Spinal cord (tissue), 10 donors: ENCODE data around the gene PROM1. TPM values are rescaled to one million over a fixed set of nuclear protein-coding genes. Genes with fewer than 3 reads are reported as not detected.

Experiments
- DNase-seq, 6 donors: peaks; one replicate each; pipeline versions ENCODE4 v3.0.0 to v3.0.0-alpha.2; 2013 to 2015; ENCODE audit warnings: low spot score in 6 of 6, low read depth in 4 of 6
- H3K27ac ChIP-seq: one replicate; pipeline ENCODE4 v1.5.1; 2013; ENCODE audit warnings: low read depth, low read length, control low read depth
- H3K27me3 ChIP-seq: one replicate; pipeline ENCODE4 v1.6.1; 2013; ENCODE audit warnings: low read length; ENCODE audit not compliant: control insufficient read depth, insufficient read depth
- H3K36me3 ChIP-seq: one replicate; pipeline ENCODE4 v1.6.1; 2013; ENCODE audit warnings: low read length; ENCODE audit not compliant: control insufficient read depth, insufficient read depth
- H3K4me1 ChIP-seq: one replicate; pipeline ENCODE4 v1.6.1; 2013; ENCODE audit warnings: low read length; ENCODE audit not compliant: control insufficient read depth, insufficient read depth
- H3K4me3 ChIP-seq: one replicate; pipeline ENCODE4 v1.5.1; 2013; ENCODE audit warnings: low read depth, low read length, control low read depth
- H3K9me3 ChIP-seq: one replicate; pipeline ENCODE4 v1.6.1; 2013; ENCODE audit warnings: low read length; ENCODE audit not compliant: control insufficient read depth, insufficient read depth
- WGBS: methylation state at CpG from one replicate; pipeline ENCODE4 v1.1.5; 2013; ENCODE audit warnings: missing lambda C conversion rate; ENCODE audit not compliant: insufficient coverage; 5-methylcytosine and 5-hydroxymethylcytosine counted together
- polyA plus RNA-seq, 2 donors: library from polyadenylated mRNA; unstranded; fragments of 120-200 nt; gene quantifications; one replicate each; pipeline ENCODE4 v1.2.1, GENCODE V29; 2013; ENCODE audit not compliant: insufficient read length in 2 of 2
- total RNA-seq, 2 donors: library from RNA; depleted of rRNA in 1 of 2; stranded (reverse); fragments of 120-200 nt in 1 of 2; fragments of >200 nt in 1 of 2; gene quantifications; one replicate each; pipeline versions ENCODE4 v1.2.3 to v1.2.4, GENCODE V29; 2013 to 2014
- donor health status: healthy.

Gene PROM1
- total and polyA plus RNA-seq, 4 donors, result 18.8 to 58.0 (median 46.5) TPM

DNA sequence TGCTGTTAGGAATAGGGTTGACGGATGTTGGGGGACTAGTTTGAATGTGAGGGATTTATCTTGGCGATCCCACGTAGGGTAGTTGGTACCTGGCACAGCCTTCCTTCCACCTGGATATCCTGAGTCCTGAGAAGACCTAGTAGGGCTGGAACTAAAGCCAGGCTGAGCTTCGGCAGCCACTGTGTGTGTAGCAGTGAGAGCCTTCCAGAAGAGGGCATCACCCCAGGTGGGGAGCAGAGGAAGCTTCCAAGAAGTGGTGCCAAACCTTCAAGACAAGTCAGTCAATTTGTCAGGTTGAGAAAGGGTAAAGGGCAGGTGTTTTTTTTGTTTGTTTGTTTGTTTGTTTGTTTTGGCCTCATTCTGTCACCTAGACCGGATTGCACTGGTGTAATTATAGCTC is 119.7 kb downstream of the PROM1 start:
- H3K27ac ChIP-seq, result no peak overlapping the region
- peaks cover 4% of the 10 kb centered on the region for H3K9me3 ChIP-seq
- no peak overlapping the region for H3K4me3 ChIP-seq
- whole genome bisulfite sequencing, result 97% methylated on average over 3 of the region's 5 CpGs
- DNase-seq, result no peak
- no peaks in the 10 kb centered on the region for H3K36me3 ChIP-seq
- no peaks in the 10 kb centered on the region for H3K27me3 ChIP-seq
- H3K4me1 ChIP-seq, result peaks cover 12% of the 10 kb centered on the region

DNA sequence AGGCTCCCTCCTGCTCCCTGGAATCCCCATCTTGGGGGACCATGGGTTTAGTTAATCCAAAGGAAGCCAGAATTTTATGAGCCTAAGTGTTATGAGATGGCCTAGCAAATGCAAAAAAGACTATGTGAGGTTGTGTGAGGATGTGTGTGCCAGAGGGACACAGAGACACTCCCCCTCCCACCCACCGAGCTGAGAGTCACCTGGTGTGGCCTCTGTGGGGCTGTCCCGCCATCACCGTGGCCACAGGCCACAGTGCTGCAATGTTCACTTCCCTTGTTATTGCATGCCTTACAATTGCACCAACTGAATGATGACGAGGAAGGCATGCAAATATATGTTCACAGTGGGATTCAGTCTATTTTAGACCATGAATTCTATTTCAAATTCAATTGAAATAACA is 120.2 kb downstream of the PROM1 start:
- 57% methylated on average over 2 of the region's 4 CpGs for WGBS
- Histone ChIP-seq H3K36me3 (no peaks in the 10 kb centered on the region), H3K27me3 (no peaks in the 10 kb centered on the region), H3K4me3 (no peak overlapping the region), H3K9me3 (peaks cover 4% of the 10 kb centered on the region), H3K27ac (no peak overlapping the region), H3K4me1 (peaks cover 12% of the 10 kb centered on the region)
- DNase-seq, result no peak

DNA sequence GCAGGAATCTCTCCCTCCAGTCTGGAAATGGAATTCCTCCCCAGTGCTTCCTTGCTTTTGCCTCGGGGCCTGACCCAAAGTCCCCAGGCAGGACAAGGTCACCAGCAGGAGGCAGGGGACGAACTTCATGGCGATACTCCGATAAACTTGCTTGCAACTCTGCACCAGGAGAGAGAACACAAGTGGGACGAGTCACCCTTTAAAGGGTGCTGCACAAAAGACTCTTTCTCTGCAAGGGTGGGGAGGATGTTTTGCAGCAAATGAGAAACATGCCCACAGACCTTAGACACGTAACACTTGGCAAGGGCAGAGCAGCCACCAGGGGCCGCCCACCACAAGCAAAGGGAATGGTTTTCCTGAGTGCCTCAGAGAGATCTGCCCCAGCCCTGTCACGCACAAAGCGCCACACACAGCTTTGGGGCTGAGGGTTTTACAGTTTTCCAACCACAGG is 120.8 kb downstream of the PROM1 start, which contains the start of gene FGFBP2:
Gene FGFBP2 (minus strand): TSS at position 175 of the 451 bp plus-strand sequence. CDS start 46 bp downstream, at position 129.
- DNase-seq, result peak in 3 of 6 donors; percentile 1 to 51 (median 31)
- no peaks in the 10 kb centered on the region for H3K36me3 ChIP-seq

DNA sequence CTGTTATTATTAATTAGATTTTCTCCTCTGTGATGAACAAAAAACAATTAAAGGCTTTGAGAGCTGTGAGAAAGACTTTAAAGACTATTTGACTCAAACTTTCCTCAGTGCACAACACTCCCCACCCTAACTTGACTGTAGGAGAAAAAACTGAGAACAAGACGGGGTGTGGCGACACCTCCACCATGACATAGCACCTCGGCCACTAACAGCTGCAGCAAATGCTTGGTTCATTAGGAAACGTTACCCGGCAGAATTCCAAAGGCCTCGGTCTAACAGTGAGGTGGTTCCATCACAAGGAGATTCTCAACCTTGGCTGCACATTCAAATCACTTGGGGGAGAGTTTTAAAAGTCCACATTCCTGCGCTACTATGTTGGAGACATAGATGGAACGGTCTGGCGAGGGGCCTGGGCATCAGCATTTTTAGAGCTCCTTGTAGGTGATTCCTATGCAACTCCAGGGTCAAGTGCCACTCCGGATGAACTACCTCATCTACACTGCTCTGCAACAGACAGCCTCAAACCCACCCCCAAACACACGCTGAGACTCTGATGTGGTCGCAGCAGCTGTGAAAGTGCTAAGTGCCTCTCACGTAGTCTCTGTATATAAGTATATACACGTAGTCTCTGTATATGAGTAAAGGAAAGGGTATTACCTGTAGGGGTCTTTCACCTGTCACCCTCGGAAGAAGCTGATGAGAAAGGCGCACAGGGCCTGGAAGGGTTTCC is 121.9 kb downstream of the PROM1 start:
- Histone ChIP-seq H3K9me3 (peaks cover 4% of the 10 kb centered on the region), H3K4me3 (no peak overlapping the region), H3K36me3 (no peaks in the 10 kb centered on the region), H3K27ac (no peak overlapping the region), H3K4me1 (peaks cover 12% of the 10 kb centered on the region), H3K27me3 (no peaks in the 10 kb centered on the region)
- 84% methylated on average over 8 of the region's 16 CpGs for WGBS
- no peak for DNase-seq

More for the DNA sequence above, 120.8 kb downstream of the PROM1 start, which contains the start of gene FGFBP2:
- Histone ChIP-seq H3K27me3 (no peaks in the 10 kb centered on the region), H3K27ac (no peak within 1 kb of the TSS), H3K9me3 (peaks cover 4% of the 10 kb centered on the region), H3K4me1 (peaks cover 12% of the 10 kb centered on the region), H3K4me3 (no peak within 1 kb of the TSS)
- WGBS, result 47% methylated on average over 9 of the region's 9 CpGs

DNA sequence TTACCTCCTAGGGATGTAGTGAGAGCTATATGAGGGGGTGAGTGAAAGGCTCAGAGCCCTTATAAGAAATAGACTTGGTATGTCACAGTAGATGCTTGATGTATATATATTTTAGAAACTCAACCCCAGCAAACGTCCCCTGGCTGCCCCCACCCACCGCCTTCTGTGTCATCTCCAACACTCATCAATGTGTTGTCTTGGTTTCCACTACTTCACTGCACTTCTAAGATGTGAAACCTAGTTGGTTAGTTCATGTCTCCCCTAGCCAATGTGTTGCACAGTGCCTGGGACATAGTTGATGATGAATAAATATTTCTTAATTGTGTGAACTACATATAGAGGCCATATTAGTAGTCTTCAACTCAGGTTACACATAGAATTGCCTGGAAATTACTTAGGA is 125.3 kb downstream of the PROM1 start:
- peaks cover 11% of the 10 kb centered on the region for H3K4me1 ChIP-seq
- H3K27ac ChIP-seq, result no peak overlapping the region
- no peaks in the 10 kb centered on the region for H3K9me3 ChIP-seq
- no peaks in the 10 kb centered on the region for H3K36me3 ChIP-seq
- no peak overlapping the region for H3K4me3 ChIP-seq
- no CpG with 5 or more reads among the region's 2 CpGs for WGBS
- DNase-seq, result no peak
- H3K27me3 ChIP-seq, result no peaks in the 10 kb centered on the region

DNA sequence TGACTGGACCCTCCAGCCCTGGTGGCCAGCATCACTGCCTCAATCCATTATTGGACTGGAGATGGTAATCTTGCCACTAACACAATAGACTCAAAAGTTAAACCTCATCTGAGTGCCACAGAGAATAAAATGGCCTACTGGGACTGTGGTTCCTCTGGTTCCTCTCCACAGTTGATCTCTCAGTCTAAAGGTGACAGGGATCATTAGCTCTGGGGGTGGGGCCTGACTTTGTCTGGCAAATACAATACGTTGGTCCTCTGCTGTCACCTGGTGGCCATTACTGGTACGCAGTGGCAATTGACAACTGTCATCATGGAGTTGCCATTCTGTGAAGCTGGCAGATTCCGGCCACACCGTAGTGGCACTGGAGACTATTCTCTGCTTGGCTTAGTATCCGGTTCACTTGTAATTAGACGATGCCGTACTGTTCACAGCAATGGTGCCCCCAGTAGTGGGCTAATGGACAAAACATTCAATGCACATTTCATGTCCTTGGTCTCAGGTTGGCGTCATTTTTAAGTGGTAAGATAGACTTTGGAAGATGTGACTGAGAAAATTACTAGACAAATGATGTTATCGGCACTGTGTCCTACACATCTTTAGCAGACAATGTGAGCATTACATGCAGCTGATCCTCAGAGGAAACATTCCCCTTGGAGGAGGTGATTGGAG is 127.5 kb downstream of the PROM1 start:
- H3K36me3 ChIP-seq, result no peaks in the 10 kb centered on the region
- H3K27me3 ChIP-seq, result no peaks in the 10 kb centered on the region
- H3K9me3 ChIP-seq, result no peaks in the 10 kb centered on the region
- WGBS, result 59% methylated on average over 7 of the region's 9 CpGs
- no peak overlapping the region for H3K4me3 ChIP-seq
- no peak overlapping the region for H3K27ac ChIP-seq
- no peaks in the 10 kb centered on the region for H3K4me1 ChIP-seq
- DNase-seq, result peak in 4 of 6 donors; percentile 2 to 54 (median 29)

DNA sequence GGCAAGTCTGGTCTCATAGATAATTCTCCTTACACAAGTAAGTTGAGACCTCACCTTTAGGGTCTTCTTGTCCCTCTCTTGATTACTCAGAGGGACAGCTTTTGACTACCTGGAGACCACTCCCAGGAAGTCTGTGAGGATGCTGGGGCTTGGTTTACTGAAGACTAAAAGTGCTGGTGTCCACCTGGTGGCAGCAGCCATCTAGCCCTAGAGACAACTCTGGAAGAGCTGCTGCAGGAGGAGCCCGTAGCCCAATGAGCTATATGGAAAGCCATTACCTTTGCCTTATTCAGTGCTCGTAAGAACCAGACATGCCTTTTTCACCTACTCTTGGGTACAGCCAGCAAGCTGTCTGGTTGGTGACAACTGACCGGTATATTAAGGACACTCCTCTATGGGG is 128.2 kb downstream of the PROM1 start:
- no peaks in the 10 kb centered on the region for H3K36me3 ChIP-seq
- no peaks in the 10 kb centered on the region for H3K27me3 ChIP-seq
- no peak for DNase-seq
- H3K4me3 ChIP-seq, result no peak overlapping the region
- no peak overlapping the region for H3K27ac ChIP-seq
- 75% methylated on average over 2 of the region's 3 CpGs for WGBS
- no peaks in the 10 kb centered on the region for H3K9me3 ChIP-seq
- no peaks in the 10 kb centered on the region for H3K4me1 ChIP-seq

DNA sequence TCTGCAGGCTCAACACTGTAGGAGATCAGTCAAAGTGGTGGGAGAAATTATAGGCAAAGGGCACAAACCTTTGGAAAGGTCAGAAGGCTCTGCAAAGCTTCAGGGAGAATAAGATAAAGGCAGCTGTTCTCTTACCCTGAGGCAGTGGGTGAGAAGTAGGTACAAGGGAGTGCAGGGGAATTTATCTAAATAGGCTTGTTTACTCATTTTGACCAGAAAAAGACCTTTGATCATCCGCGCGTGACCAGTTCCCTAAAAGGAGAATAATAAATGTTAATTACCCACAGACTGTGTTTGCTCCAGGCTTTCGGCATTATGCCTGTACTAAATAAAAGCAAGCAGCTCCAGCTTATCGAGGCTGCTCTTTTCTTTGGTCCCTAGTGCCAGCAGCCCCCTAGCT is 130.2 kb downstream of the PROM1 start:
- no peak overlapping the region for H3K27ac ChIP-seq

DNA sequence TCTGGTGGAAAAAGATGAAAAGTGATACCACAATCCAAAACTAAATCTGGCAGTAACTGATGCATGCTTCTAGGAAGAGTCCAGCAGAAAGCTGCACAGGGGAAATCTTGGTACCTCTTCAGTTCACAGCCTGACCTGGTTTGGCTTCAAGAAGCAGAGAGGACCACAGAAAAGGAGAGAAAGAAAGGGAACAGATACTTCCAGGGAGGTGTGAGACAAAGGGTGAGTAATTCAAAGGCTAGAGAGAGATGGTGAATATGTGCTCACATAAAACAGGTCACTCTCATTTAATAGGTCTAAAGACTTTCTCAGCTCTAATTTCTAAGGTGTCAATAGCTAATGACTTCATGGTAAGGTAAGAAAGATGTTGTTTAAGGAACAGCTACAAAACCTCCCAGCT is 132.0 kb downstream of the PROM1 start:
- no peak for DNase-seq
- no peaks in the 10 kb centered on the region for H3K9me3 ChIP-seq
- no peak overlapping the region for H3K27ac ChIP-seq
- H3K4me1 ChIP-seq, result no peaks in the 10 kb centered on the region
- no peak overlapping the region for H3K4me3 ChIP-seq
- no peaks in the 10 kb centered on the region for H3K27me3 ChIP-seq
- H3K36me3 ChIP-seq, result no peaks in the 10 kb centered on the region

More for the DNA sequence above, 130.2 kb downstream of the PROM1 start:
- H3K4me1 ChIP-seq, result no peaks in the 10 kb centered on the region
- no peak overlapping the region for H3K4me3 ChIP-seq
- DNase-seq, result no peak
- 71% methylated on average over 2 of the region's 5 CpGs for WGBS
- H3K27me3 ChIP-seq, result no peaks in the 10 kb centered on the region
- no peaks in the 10 kb centered on the region for H3K36me3 ChIP-seq
- no peaks in the 10 kb centered on the region for H3K9me3 ChIP-seq

DNA sequence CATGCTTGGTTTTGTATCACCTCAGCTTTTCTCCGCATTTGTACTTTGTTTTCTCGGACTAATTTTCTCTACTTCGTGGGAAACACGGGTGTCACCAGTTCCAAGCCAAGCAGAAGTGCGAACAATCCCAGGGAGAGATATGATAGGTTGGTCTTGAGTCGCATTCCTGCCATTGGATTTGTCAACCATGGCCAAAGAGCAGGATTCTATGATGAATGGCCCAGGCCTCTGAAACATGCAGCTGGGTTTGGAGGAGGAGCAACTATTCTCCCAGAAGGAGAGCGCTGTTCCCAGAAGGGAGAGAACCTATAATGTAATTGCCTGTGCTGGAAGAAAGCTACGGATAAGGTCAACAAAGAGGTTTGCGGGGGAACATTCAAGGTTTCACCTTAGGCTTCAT is 135.0 kb downstream of the PROM1 start:
- H3K4me1 ChIP-seq, result no peaks in the 10 kb centered on the region

More for the DNA sequence above, 135.0 kb downstream of the PROM1 start:
- WGBS, result 86% methylated on average over 7 of the region's 9 CpGs
- no peaks in the 10 kb centered on the region for H3K9me3 ChIP-seq
- no peak overlapping the region for H3K27ac ChIP-seq
- H3K4me3 ChIP-seq, result no peak overlapping the region
- no peaks in the 10 kb centered on the region for H3K27me3 ChIP-seq
- no peaks in the 10 kb centered on the region for H3K36me3 ChIP-seq
- no peak for DNase-seq
